HepG2 (cell line): ENCODE data around the gene CLPTM1L. TPM values are rescaled to one million over a fixed set of nuclear protein-coding genes. Genes with fewer than 3 reads are reported as not detected.
"Not testable (repeated sequence)": the region's sequence is repeated elsewhere in the genome, so short reads cannot be mapped to it uniquely, and the experiment has no call there.

Experiments used
- ATAC-seq: fragments of 200-7000 bp; cut with Tn5 transposase; 3 replicates; pipeline ENCODE4 v1.9.1; 2020; ENCODE audit warnings: mild to moderate bottlenecking, moderate library complexity
- BruUV-seq: library from RNA; stranded (reverse); fragments of 400-500 nt; replicated peaks from 2 replicates; lab custom pipeline; 2021; lab: Mats Ljungman, UMichigan
- CTCF ChIA-PET: fragments of 300-600 bp; formaldehyde crosslinking; extraction: SDS; loops from one replicate; lab custom pipeline; 2021; ENCODE audit warnings: low total read pairs, inconsistent platforms, low intra/inter-chr PET ratio; lab: Yijun Ruan, JAX
- POLR2A ChIA-PET: fragments of 350-600 bp; sonication (Branson Sonifier 250); formaldehyde crosslinking; loops from one replicate; lab custom pipeline; 2020; ENCODE audit warnings: antibody characterized with exemption, inconsistent platforms; lab: Yijun Ruan, JAX
- DNase-seq: peaks from one replicate; pipeline ENCODE4 v3.0.0-alpha.2; 2015; ENCODE audit warnings: low spot score
- FAIRE-seq: peaks from 3 replicates; lab custom pipeline; 2011; peaks lifted over from hg19 to GRCh38; lab: Jason Lieb, UNC
- H2AFZ ChIP-seq: one replicate; pipeline ENCODE4 v1.6.1; 2011; ENCODE audit warnings: low read length, inconsistent platforms
- H3K27ac ChIP-seq: fragments of 300-600 bp; 3 replicates; pipeline ENCODE4 v1.8.0; 2011; ENCODE audit warnings: mixed run types, mild to moderate bottlenecking, mixed read lengths, low read length, inconsistent platforms; ENCODE audit not compliant: insufficient read depth; ENCODE audit errors: extremely low read length
- H3K27me3 ChIP-seq, 2 experiments: fragments of 200-600 bp in 1 of 2; 2 replicates in 1 of 2; 3 replicates in 1 of 2; pipeline versions ENCODE4 v1.6.0 to v1.8.0; 2011; ENCODE audit warnings: low read length in 2 of 2, mild to moderate bottlenecking in 2 of 2, moderate library complexity in 2 of 2, inconsistent platforms in 1 of 2; ENCODE audit not compliant: insufficient read depth in 2 of 2, control insufficient read depth in 1 of 2
- H3K36me3 ChIP-seq, 2 experiments: fragments of 200-600 bp in 1 of 2; replicated peaks in 1 of 2; 2 replicates in 1 of 2; 3 replicates in 1 of 2; pipeline versions ENCODE4 v1.5.1 to v1.8.0; 2011; ENCODE audit warnings: low read length in 2 of 2, inconsistent platforms in 1 of 2; ENCODE audit not compliant: insufficient read depth in 2 of 2, control insufficient read depth in 1 of 2
- H3K4me1 ChIP-seq: 2 replicates; pipeline ENCODE4 v1.5.1; 2012; ENCODE audit warnings: low read length, inconsistent platforms; ENCODE audit not compliant: insufficient read depth
- H3K4me2 ChIP-seq: 2 replicates; pipeline ENCODE4 v1.6.0; 2011; ENCODE audit warnings: low read depth, low read length, inconsistent platforms
- H3K4me3 ChIP-seq, 3 experiments: fragments of 200-600 bp in 1 of 3; sonication (generic), shearing (Covaris generic) in 1 of 3; replicated peaks in 1 of 3; 2 replicates each; pipeline ENCODE4 v1.5.1; 2011 to 2016; ENCODE audit warnings: low read length in 3 of 3, inconsistent platforms in 2 of 3, low read depth in 2 of 3, mild to moderate bottlenecking in 2 of 3, control low read depth in 1 of 3, mixed read lengths in 1 of 3; ENCODE audit not compliant: insufficient read depth in 1 of 3
- H3K79me2 ChIP-seq: one replicate; pipeline ENCODE4 v1.6.1; 2011; ENCODE audit warnings: low read length, inconsistent platforms; ENCODE audit not compliant: insufficient read depth
- H3K9ac ChIP-seq: 2 replicates; pipeline ENCODE4 v1.6.0; 2011; ENCODE audit warnings: mild to moderate bottlenecking, low read depth, low read length, inconsistent platforms; ENCODE audit not compliant: insufficient read depth
- H3K9me3 ChIP-seq: 2 replicates; pipeline ENCODE4 v1.5.1; 2012; ENCODE audit warnings: mild to moderate bottlenecking, low read length
- H4K20me1 ChIP-seq: 2 replicates; pipeline ENCODE4 v1.6.0; 2011; ENCODE audit warnings: inconsistent platforms, mild to moderate bottlenecking, low read length, moderate library complexity; ENCODE audit not compliant: insufficient read depth
- ELF1 ChIP-seq: sonication (generic); formaldehyde crosslinking; IDR thresholded peaks from 2 replicates; pipeline ENCODE4 v1.4.0; 2020; ENCODE audit warnings: missing genetic modification reagents
- GATAD1 ChIP-seq: IDR thresholded peaks from 2 replicates; pipeline ENCODE4 v1.6.1; 2016; ENCODE audit warnings: missing genetic modification reagents, missing compliant biosample characterization
- JARID2 ChIP-seq: sonication (generic); formaldehyde crosslinking; IDR thresholded peaks from 2 replicates; pipeline ENCODE4 v1.8.1; 2023; ENCODE audit warnings: missing genetic modification reagents, inconsistent platforms; ENCODE audit not compliant: insufficient replicate concordance
- MXD4 ChIP-seq: IDR thresholded peaks from 2 replicates; pipeline ENCODE4 v1.6.1; 2016; ENCODE audit warnings: mild to moderate bottlenecking, missing biosample characterization, missing genetic modification reagents
- MYPOP ChIP-seq: sonication (generic); formaldehyde crosslinking; IDR thresholded peaks from 2 replicates; pipeline ENCODE4 v1.8.1; 2023; ENCODE audit warnings: mild to moderate bottlenecking, moderate library complexity, missing genetic modification reagents
- NFYB ChIP-seq: sonication (generic); formaldehyde crosslinking; IDR thresholded peaks from 2 replicates; pipeline ENCODE4 v1.4.0; 2020; ENCODE audit warnings: missing genetic modification reagents
- NR0B2 ChIP-seq: sonication (generic); formaldehyde crosslinking; IDR thresholded peaks from 2 replicates; pipeline ENCODE4 v1.4.0; 2020; ENCODE audit warnings: mild to moderate bottlenecking, missing genetic modification reagents
- TBX2 ChIP-seq: sonication (generic); formaldehyde crosslinking; IDR thresholded peaks from 2 replicates; pipeline ENCODE4 v1.5.0; 2020; ENCODE audit warnings: missing genetic modification reagents, mild to moderate bottlenecking, borderline replicate concordance
- ZBTB37 ChIP-seq: sonication (generic); formaldehyde crosslinking; IDR thresholded peaks from 2 replicates; pipeline ENCODE4 v1.4.0; 2020; ENCODE audit warnings: mild to moderate bottlenecking, missing genetic modification reagents
- ZEB1 ChIP-seq: IDR thresholded peaks from 2 replicates; pipeline ENCODE4 v1.6.1; 2012; ENCODE audit warnings: mild to moderate bottlenecking, low read depth, inconsistent platforms; ENCODE audit not compliant: insufficient replicate concordance
- ZFP82 ChIP-seq: sonication (generic); formaldehyde crosslinking; IDR thresholded peaks from 2 replicates; pipeline ENCODE4 v1.5.1; 2020; ENCODE audit warnings: mild to moderate bottlenecking, missing genetic modification reagents, borderline replicate concordance
- ZNF180 ChIP-seq: sonication (generic); formaldehyde crosslinking; IDR thresholded peaks from 2 replicates; pipeline ENCODE4 v1.4.0; 2020; ENCODE audit warnings: low read depth, missing genetic modification reagents, borderline replicate concordance
- ZNF253 ChIP-seq: sonication (generic); formaldehyde crosslinking; IDR thresholded peaks from 2 replicates; pipeline ENCODE4 v1.8.0; 2022; ENCODE audit warnings: mild to moderate bottlenecking, missing genetic modification reagents, borderline replicate concordance
- ZNF746 ChIP-seq: sonication (generic); formaldehyde crosslinking; IDR thresholded peaks from 2 replicates; pipeline ENCODE4 v1.8.0; 2022; ENCODE audit warnings: mild to moderate bottlenecking, missing genetic modification reagents
- ZNF780A ChIP-seq: sonication (generic); formaldehyde crosslinking; IDR thresholded peaks from 2 replicates; pipeline ENCODE4 v1.8.0; 2022; ENCODE audit warnings: mild to moderate bottlenecking, missing genetic modification reagents, moderate library complexity
- WGBS: methylation state at CpG from one replicate; pipeline ENCODE4 v1.1.6; 2017; ENCODE audit warnings: low lambda C conversion rate; 5-methylcytosine and 5-hydroxymethylcytosine counted together
- in situ Hi-C: cut with HindIII; loops from 2 replicates; pipeline ENCODE4 v1.10.0; 2017; ENCODE audit warnings: low pct_unique_long_range_greater_than_20kb; ENCODE audit not compliant: extremely low pct_ligation_motif_present
- intact Hi-C: fragments of 100-400 bp; cut with micrococcal nuclease; formaldehyde crosslinking; loops from one replicate; pipeline ENCODE4 v1.10.0; 2022; ENCODE audit not compliant: unreplicated experiment
- polyA plus RNA-seq, 8 experiments: library from polyadenylated mRNA; depleted of rRNA in 3 of 8; stranded (reverse) in 7 of 8; unstranded in 1 of 8; fragments of >200 nt; fragmentation: Illumina TruSeq in 4 of 8; extraction: Trizol in 4 of 8; gene quantifications; 2 replicates each; pipeline versions ENCODE4 v1.2.1 to v1.2.3, GENCODE V29; 2011 to 2016; ENCODE audit warnings: low read depth in 4 of 8, missing spikeins in 1 of 8, mixed read lengths in 1 of 8; ENCODE audit not compliant: insufficient read depth in 1 of 8
- total RNA-seq, 5 experiments: library from RNA; depleted of rRNA; stranded (reverse); fragments of >200 nt; fragmentation: Illumina TruSeq; extraction: Trizol; gene quantifications; 2 replicates each; pipeline ENCODE4 v1.2.3, GENCODE V29; 2016; ENCODE audit warnings: low read depth in 1 of 5

Gene CLPTM1L
- total and polyA plus RNA-seq, 2 of the 13 experiments (the other 11 are each of a cell fraction or from before 2014, with no cell fraction given): 80.3 to 124 TPM

DNA sequence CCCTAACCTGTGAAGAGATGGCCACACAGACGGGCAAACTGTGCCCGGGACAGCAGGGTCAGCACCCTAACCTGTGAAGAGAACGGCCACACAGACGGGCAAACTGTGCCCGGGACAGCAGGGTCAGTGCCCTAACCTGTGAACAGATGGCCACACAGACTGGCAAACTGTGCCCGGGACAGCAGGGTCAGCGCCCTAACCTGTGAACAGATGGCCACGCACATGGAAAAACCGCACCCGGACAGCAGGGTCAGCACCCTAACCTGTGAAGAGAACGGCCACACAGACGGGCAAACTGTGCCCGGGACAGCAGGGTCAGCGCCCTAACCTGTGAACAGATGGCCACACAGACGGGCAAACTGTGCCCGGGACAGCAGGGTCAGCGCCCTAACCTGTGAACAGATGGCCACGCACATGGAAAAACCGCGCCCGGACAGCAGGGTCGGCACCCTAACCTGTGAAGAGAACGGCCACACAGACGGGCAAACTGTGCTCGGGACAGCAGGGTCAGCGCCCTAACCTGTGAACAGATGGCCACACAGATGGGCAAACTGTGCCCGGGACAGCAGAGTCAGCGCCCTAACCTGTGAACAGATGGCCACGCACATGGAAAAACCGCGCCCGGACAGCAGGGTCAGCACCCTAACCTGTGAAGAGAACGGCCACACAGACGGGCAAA, 5.6 kb downstream of the CLPTM1L start:
- WGBS: 100% methylated on average over 22 of the region's 34 CpGs
- not testable (repeated sequence) for FAIRE-seq

GRCh38 chr5:1338506-1339070, 6.3 kb downstream of the CLPTM1L start:
- ChIA-PET POLR2A (no interaction called here), CTCF (no interaction called here)
- in situ Hi-C loops: no loop called here
- Histone ChIP-seq H3K4me3 (no peak overlapping the region), H3K9me3 (no peaks in the 10 kb centered on the region), H2AFZ (no peak overlapping the region), H3K9ac (no peak overlapping the region), H3K27ac (no peak overlapping the region), H3K79me2 (peaks cover 2% of the 10 kb centered on the region), H3K4me1 (peaks cover 7% of the 10 kb centered on the region), H3K4me2 (no peak overlapping the region), H4K20me1 (0 out of 2 replicates have a peak, but pooled peaks cover 2% of the 10 kb centered on the region), H3K27me3 (no peaks in the 10 kb centered on the region), H3K36me3 (peaks cover 43 to 85% of the 10 kb centered on the region in 2 experiments; a peak in 4 of 5 replicates)
- intact Hi-C loops: no loop called here
- no peak for ATAC-seq
- FAIRE-seq: no peak
- WGBS: 97% methylated on average over 18 of the region's 22 CpGs
- BruUV-seq: no TSS peak
- no peak for DNase-seq
- TF ChIP-seq MXD4 (no peak), ZNF780A (CRISPR knock-in tag) (no peak), NR0B2 (CRISPR knock-in tag) (no peak), GATAD1 (CRISPR knock-in tag) (no peak), JARID2 (CRISPR knock-in tag) (no peak), ZFP82 (no peak), ZNF253 (CRISPR knock-in tag) (no peak), ZBTB37 (no peak), TBX2 (CRISPR knock-in tag) (no peak), MYPOP (CRISPR knock-in tag) (no peak), ZNF180 (CRISPR knock-in tag) (no peak), ZEB1 (no peak), ZNF746 (no peak), ELF1 (CRISPR knock-in tag) (no peak), NFYB (CRISPR knock-in tag) (no peak)

More for the DNA sequence above, 5.6 kb downstream of the CLPTM1L start:
- H3K4me3 ChIP-seq, H3K79me2 ChIP-seq, CTCF ChIA-PET, intact Hi-C loops, BruUV-seq, H3K27me3 ChIP-seq, ATAC-seq, H3K4me2 ChIP-seq, in situ Hi-C loops, DNase-seq, H3K27ac ChIP-seq, H3K9ac ChIP-seq, H4K20me1 ChIP-seq, H2AFZ ChIP-seq, POLR2A ChIA-PET, H3K9me3 ChIP-seq: not testable (repeated sequence)
- H3K36me3 ChIP-seq: peaks cover 43 to 80% of the 10 kb centered on the region in 2 experiments; a peak in 4 of 5 replicates
- peaks cover 13% of the 10 kb centered on the region for H3K4me1 ChIP-seq
